GM12872 (cell line): ENCODE measurements around the gene HOTAIR.

Experiments used
- CTCF ChIP-seq: IDR thresholded peaks from 3 replicates; pipeline ENCODE4 v1.5.1; 2011; ENCODE audit warnings: low read depth, mild to moderate bottlenecking, low read length, moderate library complexity; ENCODE audit not compliant: insufficient read depth

The HOTAIR gene

GRCh38 chr12:54009171-54010052, 34.7 kb upstream of the HOTAIR start:
- no peak for TF ChIP-seq CTCF

GRCh38 chr12:54008260-54008552, 33.5 kb upstream of the HOTAIR start:
- TF ChIP-seq CTCF, result no peak

GRCh38 chr12:54007538-54008259, 32.9 kb upstream of the HOTAIR start:
- TF ChIP-seq CTCF, result no peak

- no peak for TF ChIP-seq CTCF
Observed at GRCh38 chr12:54006559-54007220, 31.9 kb upstream of the HOTAIR start.

- TF ChIP-seq CTCF, result peak; percentile 86
Observed at GRCh38 chr12:54005853-54006558, 31.3 kb upstream of the HOTAIR start.

GRCh38 chr12:54005531-54005852, 30.7 kb upstream of the HOTAIR start:
- no peak for TF ChIP-seq CTCF

- no peak for TF ChIP-seq CTCF
Observed at GRCh38 chr12:54004841-54005530, 30.2 kb upstream of the HOTAIR start.
